GM18870 (cell line): ENCODE measurements around the gene TNNI3K.

ENCODE experiments used
- ATAC-seq: cut with Tn5 transposase; IDR thresholded peaks from one replicate; pipeline ENCODE4 v1.9.1; 2021; ENCODE audit warnings: moderate library complexity; ENCODE audit not compliant: unreplicated experiment

TNNI3K gene

DNA sequence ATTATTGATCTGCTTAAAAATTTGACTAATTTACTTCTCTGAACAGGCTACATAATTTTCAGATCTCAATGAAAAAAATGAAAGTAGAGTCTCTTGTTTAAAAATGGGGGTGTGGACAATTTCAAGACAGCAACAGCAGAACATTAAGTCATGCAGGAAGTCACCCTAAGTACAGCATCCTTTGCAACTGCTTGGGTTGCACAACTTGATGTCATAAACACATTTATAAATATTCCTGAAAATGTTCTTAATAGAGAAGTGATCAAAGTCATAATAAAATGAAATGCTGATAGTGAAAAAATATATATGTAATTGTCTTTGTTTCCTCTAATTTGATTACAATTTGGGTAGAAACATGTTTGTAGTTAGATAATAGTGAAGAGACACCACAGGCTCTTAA lies 79.3 kb downstream of the TNNI3K start:
- ATAC-seq: no peak

DNA sequence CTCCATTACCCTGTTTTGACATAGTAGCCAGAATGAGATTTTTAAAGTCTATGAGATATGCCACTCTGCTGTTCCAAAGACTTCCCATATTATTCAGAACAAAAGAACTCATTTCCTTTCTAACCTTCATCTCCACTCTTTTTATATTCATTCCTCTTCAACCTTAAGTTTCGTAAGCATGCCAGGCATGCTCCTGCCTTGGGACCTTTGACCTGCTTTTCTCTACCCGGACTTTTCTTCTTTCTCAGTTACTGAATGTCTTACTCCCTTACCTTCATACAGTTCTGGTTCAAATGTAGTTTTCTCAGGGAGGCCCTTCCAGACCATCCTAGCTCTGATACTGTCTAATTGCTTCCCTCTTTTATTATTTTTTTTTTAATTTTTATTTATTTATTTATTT lies 81.1 kb downstream of the TNNI3K start:
- no peak for ATAC-seq

DNA sequence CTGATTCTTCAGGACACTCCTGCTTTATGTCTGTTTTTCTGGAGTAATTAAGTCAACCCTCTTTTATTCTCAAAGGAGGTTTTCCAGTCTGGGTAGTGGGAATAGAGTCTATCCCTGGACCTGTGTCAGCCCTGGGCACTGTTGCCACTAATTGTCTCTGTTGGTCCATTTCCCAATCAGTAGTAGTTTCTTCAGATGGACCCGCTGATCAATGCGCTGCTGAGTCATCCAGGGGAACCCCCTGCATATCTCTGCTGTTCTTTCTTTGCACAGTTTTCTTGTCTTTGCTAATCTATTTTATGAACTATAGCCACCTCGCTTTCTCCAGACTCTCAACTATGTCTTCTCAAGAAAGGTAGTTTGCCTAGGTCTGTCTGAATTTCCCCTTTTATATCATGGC lies 82.5 kb downstream of the TNNI3K start:
- ATAC-seq: no peak

DNA sequence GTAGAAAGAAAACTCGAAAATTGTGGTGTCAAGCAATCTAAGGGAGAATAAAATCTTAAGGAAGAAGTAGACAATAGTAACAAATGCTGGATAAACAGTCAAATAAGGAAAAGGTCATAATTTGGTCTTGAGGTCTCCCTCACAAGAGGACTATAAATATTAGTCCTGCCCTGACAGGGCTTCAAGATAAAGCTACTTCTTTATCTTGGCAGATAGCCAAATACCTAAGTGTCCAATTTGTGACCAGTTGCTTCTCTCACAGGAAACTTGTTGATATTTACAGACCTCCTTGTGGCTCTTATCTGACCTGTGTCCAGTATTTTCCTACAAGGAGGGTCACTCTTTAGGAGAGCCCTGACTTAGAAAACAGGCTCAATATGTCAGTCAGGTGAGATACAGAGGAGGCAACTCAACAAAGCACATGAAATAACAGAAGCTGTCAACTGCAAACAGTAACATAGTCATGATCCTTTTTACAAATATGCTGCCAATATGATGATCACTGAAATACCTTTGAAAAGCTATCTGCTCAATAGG lies 88.8 kb downstream of the TNNI3K start:
- no peak for ATAC-seq

DNA sequence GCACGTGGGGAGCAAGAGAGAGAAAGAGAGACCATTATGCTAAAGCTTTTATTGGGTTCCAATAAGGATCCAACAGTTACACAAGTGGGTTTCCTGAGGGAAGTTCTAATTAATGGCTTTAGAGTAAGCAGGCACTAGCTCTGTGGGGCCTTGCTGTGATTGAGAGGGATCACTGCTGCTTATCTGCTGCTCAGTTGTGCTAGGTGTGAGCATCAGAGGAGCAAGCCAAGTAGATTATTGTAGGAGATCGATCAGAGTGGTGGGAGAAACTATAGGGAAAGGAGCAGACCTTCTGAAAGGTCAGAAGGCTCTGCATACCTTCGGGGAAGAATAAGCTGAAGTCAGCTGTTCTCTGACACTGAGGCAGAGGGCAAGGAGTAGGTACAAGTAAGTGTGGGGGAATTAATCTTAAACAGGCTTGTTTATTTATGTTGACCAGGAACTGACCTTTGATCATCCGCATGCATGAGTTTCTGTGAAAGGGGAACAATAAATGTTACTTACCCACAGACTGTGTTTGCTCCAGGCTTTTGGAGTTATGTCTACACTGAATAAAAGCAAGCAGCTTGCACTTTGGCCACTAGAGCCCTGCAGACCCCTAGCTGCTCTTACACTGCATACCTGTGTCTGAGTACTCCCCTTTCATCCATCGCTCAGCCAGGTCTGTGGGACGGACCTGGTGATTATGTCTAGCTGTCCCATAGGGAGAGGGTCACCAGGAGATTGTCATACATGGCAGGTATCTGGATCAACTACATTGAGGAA lies 89.7 kb downstream of the TNNI3K start:
- ATAC-seq: no peak

DNA sequence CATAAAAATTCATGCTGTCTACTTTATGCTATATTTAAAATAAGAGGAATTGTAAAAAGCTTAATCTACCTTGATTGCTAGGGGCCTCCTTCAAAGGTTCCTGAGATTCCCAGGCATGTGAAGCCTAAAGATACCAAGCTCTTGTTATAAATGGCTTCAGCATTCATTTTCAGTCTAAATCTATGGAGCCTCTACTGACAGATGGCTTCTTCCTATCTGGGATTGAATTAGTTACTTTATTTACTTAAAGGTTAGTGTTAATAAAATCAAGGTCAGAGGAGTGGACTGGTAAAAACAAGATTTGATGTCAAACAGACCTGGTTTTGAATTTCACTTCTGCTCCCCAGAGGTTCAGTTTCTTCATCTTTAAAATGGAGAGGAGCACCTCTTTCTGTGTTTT lies 93.7 kb downstream of the TNNI3K start:
- ATAC-seq: no peak

DNA sequence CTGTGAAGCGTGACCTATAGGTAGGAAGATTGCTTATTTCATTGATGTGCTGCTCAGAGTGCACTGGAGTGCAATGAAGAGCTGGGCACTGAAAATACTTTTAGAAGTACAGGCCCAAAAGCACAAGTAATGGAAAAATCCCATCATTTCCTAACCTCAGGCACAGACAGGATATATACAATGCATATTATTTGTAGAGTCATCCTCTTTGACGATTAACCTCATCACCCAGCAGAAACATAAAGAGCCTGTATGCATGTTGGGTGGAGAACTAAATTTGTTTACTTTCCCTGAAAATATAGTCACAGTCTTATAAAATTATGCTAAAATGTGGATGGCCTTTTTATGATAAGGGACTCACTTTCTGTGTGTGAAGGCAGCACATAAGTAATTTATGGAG lies 98.1 kb downstream of the TNNI3K start:
- no peak for ATAC-seq

DNA sequence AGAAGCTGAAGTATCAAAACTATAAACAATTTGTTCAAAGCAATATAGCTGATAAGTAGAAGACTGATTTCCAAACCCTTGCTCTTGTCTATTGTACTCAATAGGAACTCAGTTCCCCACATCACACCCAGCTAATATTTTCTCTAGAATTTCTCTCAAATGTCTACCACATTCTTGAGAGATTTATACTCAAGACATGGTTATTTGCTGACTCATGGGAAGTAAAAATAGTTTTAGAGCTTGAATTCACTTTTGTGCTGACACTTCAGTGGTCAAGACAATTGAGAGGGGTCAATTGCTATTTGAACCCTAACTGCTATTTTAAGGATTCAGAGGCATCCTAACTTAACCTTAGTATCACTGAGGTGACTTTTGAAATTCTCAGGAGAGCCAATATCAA lies 99.0 kb downstream of the TNNI3K start:
- ATAC-seq: no peak

DNA sequence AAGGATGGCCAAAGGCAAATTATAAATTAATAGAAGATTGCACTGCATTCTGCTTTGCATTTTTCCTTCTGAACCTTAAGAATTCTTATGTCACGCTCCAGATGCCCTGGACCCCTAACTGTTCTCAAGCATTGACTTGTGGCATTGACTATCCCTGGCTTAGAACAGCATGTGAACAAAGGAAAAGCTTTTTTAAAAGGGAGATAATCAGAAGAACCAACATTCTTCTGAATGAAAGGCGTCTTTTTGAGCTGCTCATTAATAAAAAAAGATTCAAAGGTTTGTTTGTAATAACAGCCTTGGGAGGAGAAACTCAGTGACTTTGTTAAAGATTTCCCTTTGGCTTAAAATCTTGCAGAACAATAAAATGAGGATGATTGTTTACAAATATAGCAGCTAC lies 105.5 kb downstream of the TNNI3K start:
- ATAC-seq: no peak

DNA sequence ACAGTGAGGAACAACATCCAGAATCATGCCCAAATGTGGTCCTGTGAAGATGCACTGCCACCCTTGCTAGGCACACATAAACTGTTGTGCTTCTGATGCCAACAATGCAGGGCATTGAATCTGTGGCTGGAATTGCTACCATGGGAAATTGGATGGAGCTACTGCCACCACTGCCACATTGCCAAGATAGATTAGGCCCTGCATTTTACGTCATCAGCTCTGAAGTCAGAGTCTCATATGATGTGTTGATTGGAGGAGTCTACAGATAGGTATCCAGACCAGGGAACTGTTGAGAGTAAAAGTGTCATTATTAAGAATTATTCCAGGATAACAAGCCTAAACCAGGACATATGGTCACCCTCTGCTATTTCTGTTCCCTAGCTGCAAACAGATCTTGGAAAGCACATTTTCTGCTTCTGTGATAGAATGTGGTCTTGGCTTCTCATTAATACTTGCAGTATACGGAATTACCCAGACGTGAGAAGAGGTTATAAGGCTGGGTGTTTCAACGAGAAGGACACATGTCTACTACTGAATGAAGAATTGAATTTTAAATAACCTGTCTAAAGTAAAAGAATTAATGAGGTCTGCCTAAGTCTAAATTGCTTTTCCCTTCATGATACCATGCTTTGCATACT lies 106.6 kb downstream of the TNNI3K start:
- ATAC-seq: no peak

DNA sequence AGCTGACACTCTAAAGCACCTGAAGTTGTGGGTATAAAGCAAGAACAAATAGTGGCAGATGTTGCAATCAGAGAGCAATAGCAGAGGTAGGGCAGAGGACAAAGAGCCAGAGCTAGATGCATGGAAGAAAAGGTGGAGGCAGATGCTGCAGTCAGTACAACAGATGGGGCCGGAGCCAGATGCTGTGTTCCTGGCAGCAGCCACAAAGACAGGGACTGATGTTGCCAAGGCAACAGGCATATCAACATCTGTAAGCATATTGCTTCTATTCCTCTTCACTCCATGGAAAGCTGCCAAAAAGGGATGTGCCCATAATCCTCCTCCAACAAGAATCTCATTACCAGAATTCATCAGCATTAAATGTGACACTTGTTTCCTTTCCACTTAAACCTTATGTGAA lies 108.0 kb downstream of the TNNI3K start:
- no peak for ATAC-seq

DNA sequence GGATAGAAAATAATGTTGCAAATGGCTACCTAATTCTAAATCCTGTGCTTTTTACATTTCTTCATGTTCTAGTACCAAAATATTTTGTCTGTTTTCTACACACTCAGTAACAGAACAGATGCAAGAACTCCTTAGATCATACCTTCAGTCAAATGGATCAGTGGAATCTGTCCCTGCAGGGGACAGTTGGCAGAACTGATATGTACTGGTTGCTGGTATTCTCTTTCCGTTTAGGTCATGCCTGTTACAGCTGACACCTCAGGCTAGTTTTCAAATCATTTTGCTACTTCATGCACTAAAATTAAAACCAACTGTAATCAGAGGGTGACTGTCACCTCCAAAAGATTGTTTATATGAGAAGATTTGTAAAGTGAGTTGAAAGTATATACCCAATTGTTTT lies 109.2 kb downstream of the TNNI3K start:
- no peak for ATAC-seq

DNA sequence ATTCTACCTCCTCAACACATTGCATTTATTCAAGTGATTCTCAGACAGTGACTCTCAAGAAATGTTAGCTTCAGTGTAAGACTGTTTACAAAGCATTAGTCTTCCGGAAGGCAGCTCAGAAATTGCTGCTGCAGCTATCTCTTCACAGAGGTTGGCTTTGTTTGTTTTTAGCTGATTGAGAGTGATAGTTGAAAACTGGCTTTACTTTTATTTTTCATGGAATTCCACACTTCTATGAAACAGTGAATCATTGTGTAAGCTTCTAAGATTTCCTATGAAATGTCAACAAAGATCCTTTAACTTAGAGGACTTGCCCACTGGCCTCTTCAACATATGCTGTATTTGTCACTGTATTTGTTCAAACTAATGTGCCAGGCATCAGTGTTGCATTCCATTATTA lies 121.3 kb downstream of the TNNI3K start:
- ATAC-seq: no peak

DNA sequence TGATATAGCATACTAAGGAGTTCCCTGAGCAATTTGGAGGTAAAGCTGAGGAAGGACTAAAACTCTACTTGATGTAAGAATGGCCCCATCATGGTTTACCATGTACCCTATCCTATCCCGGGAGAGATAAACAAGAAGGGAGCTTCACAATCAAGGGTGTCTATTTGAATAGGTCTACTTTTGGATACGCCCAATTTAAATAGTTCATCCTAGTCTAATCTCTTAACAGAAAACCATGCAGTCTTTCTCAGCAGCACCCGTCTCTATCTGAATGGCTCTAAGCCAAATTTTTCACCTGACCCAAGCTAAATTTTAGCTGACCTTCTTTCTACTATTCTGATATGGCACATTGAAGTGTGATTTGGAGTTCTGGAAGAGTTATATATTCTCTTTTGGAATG lies 122.0 kb downstream of the TNNI3K start:
- ATAC-seq: no peak

DNA sequence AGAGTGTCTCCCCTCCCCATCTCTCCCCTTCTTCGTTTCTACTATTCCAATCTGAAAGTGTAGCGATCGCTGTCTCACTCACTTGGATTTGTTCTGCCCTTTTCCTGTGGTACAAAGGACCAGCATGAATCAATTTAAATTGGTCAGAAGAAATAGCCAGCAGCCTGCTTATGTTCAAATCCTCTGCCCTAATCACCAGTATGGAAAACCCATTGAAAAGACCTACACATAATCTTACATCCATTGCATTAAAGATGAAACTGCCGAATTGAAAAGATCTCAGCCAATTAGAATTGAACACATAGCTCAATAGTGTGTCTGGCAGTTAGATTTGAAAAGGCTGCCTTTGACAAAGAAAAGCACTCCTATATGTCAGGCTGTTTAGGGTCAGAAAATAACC lies 122.6 kb downstream of the TNNI3K start:
- no peak for ATAC-seq

DNA sequence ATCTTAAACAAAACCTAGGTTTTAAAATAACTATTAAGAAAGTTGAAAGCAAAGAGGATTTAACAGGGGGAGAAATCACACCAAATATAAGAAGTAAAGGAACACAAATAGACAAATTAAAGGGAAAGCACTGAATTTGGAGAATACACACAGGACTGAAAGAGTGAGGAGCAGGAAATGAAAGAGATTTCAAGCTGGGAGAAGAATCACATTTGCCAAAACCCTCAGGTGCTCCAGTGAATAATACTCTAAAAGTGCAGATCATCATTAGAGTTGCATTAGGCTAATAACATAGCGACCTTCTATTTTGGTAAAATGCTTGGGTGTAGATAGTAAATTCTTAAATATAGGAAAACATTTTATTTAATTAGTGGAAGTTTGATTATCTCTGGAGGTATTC lies 127.5 kb downstream of the TNNI3K start:
- ATAC-seq: no peak

DNA sequence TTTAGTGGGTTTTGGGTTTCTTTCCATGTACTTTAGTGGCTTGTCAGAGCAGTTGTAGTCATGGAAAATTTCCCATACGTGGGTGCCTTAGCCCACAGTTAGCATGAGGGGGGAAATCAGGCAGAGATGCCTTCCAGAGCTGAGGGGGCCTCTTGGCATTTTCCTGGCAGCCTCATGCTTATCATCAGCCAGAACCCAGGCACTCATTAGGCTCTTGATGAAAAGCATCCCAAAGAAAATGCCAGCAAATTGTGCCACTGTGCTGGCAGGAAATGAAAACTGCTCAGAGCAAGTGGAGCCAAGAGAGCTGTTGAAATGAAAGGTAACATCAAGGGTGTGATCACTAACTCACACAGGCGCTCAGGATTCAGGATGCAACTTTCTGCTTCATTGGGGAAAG lies 128.0 kb downstream of the TNNI3K start:
- no peak for ATAC-seq

DNA sequence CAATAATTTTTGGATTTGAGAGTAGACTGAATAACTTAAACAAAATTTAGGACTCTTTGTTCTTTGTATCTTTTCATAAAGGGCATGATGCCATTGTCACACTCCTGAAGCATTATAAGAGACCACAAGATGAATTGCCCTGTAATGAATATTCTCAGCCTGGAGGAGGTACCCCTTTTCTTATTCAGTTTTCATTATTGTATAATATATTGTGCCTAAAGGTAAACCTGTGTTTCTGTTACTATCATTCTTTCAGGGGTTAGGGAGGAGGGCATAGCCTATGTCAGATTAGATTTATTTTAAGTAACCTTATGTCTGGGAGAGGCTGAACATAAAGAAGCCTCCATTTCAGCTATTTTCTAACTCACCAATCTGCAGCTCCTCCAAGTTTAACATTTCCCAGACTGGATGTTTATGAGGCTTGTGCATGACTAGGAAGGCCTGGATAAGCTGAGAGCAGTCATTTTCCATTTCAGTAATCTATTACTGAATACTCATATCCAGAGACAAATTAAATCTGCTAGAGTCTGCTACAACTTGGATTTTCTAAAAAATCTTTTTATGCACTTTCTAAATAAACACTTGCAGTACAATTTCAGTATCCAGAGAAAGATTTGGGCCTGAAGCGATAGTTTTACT lies 132.1 kb downstream of the TNNI3K start:
- ATAC-seq: no peak

DNA sequence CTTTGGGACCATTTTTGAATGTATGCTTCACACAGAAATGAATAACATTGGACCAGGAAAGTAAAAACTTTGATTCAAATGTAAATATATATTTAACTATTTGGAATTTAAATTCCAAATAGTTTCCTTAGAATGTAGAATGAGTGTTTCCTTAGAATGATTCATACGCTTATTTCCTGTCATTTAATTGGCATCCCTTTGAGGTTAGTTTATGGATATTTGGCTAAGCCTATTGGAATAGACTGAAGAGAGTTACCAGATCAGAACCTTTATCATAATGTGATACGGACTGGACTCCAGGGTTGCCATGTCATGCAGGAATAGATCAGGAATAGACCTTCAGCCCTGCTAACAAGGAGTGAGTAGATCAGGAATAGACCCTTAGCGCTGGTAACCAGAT lies 133.1 kb downstream of the TNNI3K start:
- no peak for ATAC-seq

DNA sequence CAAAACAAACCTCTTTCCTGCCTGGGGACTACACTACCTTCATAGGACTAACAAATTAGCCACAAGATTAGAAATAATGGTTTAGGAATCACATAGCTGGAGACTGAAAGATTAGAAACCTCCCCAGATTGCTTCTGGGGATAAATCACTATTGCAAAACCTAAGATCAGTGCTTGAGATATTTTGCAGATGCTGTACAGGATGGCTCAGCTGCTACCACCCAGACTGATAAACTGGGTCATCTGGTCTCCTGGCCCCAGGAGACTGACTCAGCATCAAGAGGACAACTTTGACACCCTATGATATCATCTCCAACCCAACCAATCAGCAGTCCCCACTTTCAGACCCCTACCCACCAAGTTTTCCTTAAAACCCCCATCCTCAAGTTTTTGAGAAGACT lies 140.2 kb downstream of the TNNI3K start:
- no peak for ATAC-seq

DNA sequence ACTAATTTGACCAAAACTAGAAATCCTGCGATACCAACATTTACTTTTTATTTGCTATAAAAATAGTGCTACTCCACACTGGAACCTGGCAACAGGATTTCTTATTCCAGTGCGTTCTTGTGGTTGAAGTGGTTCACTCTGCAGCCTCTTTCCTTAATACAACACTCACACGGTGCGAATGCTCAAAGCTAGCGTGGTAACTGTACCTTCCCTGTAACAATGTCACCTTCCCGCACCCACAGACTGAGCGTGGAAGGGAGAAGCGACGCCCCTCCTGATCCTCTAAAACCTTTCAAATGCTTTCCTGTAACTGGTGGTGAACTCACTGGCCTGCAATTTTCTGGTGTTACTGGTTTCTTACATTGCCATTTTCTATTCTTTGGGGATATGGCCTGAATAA lies 145.1 kb downstream of the TNNI3K start:
- ATAC-seq: no peak

DNA sequence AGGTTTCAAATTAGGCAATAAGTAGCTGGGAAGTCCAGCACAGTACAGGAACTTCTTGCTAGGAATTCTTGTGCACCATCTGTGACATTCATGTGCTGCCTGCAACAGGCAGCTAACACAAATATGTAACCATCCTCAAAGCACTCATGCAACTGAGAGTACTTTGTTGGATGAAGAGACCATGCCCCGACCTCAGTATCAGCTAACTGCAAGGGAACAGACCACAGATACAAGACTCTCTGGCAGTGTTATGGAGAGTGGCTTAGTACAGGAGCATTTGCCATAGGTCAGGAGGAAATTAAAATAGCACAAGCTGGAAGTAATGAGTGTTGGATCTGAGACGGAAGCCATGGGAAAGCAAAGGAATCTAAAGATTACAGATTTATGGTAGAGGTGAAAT lies 153.7 kb downstream of the TNNI3K start:
- no peak for ATAC-seq
